MCF 10A (cell line): Measurements from ENCODE around the gene SVIL. TPM values are rescaled to one million over a fixed set of nuclear protein-coding genes. Genes with fewer than 3 reads are reported as not detected.
A peak's percentile ranks its signal among the peaks of the same experiment; 100 is the strongest.
"Not testable (repeated sequence)": the region's sequence is repeated elsewhere in the genome, so short reads cannot be mapped to it uniquely, and the experiment has no call there.

Experiments used
- BruUV-seq: library from RNA; stranded (reverse); fragments of 400-500 nt; replicated peaks from 2 replicates; lab custom pipeline; 2021; lab: Mats Ljungman, UMichigan
- CTCF ChIA-PET: fragments of 300-600 bp; sonication (Branson Sonifier 250); formaldehyde crosslinking; extraction: SDS; loops from one replicate; lab custom pipeline; 2021; ENCODE audit warnings: antibody characterized with exemption, inconsistent platforms; lab: Yijun Ruan, JAX
- POLR2A ChIA-PET: fragments of 300-600, 350-650 bp; sonication (Branson Sonifier 250); formaldehyde crosslinking; extraction: SDS; loops from one replicate; lab custom pipeline; 2020; ENCODE audit warnings: antibody characterized with exemption, inconsistent platforms; lab: Yijun Ruan, JAX
- DNase-seq: peaks from one replicate; pipeline ENCODE4 v3.0.0-alpha.2; 2018; ENCODE audit not compliant: unreplicated experiment
- H3K27ac Mint-ChIP-seq: one replicate; pipeline ENCODE4 v1.8.0; 2022; ENCODE audit warnings: mild to moderate bottlenecking, low read depth, mixed read lengths; ENCODE audit not compliant: unreplicated experiment
- H3K27me3 Mint-ChIP-seq: one replicate; pipeline ENCODE4 v1.8.0; 2022; ENCODE audit warnings: mixed read lengths; ENCODE audit not compliant: insufficient read depth, unreplicated experiment
- H3K36me3 Mint-ChIP-seq: one replicate; pipeline ENCODE4 v1.8.0; 2022; ENCODE audit warnings: mild to moderate bottlenecking, moderate library complexity, mixed read lengths; ENCODE audit not compliant: insufficient read depth, unreplicated experiment
- H3K4me1 Mint-ChIP-seq: one replicate; pipeline ENCODE4 v1.8.0; 2022; ENCODE audit warnings: mixed read lengths; ENCODE audit not compliant: insufficient read depth, unreplicated experiment
- H3K4me3 Mint-ChIP-seq: one replicate; pipeline ENCODE4 v1.8.0; 2022; ENCODE audit warnings: mild to moderate bottlenecking, moderate library complexity, mixed read lengths; ENCODE audit not compliant: unreplicated experiment
- H3K9me3 Mint-ChIP-seq: one replicate; pipeline ENCODE4 v1.8.0; 2022; ENCODE audit warnings: mixed read lengths; ENCODE audit not compliant: unreplicated experiment
- CTCF ChIP-seq: fragments of 200-600 bp; IDR thresholded peaks from one replicate; pipeline ENCODE4 v1.8.0; 2022; ENCODE audit warnings: antibody characterized with exemption, mild to moderate bottlenecking; ENCODE audit not compliant: unreplicated experiment
- intact Hi-C: fragments of 100-400 bp; cut with micrococcal nuclease; formaldehyde crosslinking; loops from 2 replicates; pipeline ENCODE4 v1.14.1; 2022
- total RNA-seq: library from RNA; stranded (reverse); gene quantifications from 2 replicates; pipeline ENCODE4 v1.2.3, GENCODE V29; 2022

Gene SVIL
- total RNA-seq, 1 experiment from 2014 or later, result 43.3 TPM

GRCh38 chr10:29452546-29452945 is 182.2 kb downstream of the SVIL start:
- H3K9me3 Mint-ChIP-seq, result no peaks in the 10 kb centered on the region
- H3K4me3 Mint-ChIP-seq, result no peak overlapping the region

GRCh38 chr10:29451946-29452345 is 182.8 kb downstream of the SVIL start:
- DNase-seq, result no peak
- intact Hi-C loops, result no loop called here
- Mint-ChIP-seq H3K4me1 (no peaks in the 10 kb centered on the region), H3K27ac (peak overlapping the region; percentile 25), H3K4me3 (no peak overlapping the region), H3K9me3 (no peaks in the 10 kb centered on the region), H3K27me3 (no peaks in the 10 kb centered on the region), H3K36me3 (peaks cover 19% of the 10 kb centered on the region)
- no TSS peak for BruUV-seq
- CTCF ChIA-PET, result interaction anchor here (0.7 to 1.6 kb wide), 2 partner anchors 59 to 1648 kb away, joined by 4 to 6 read pairs; no protein-coding TSS in a partner anchor
- no peak for TF ChIP-seq CTCF
- POLR2A ChIA-PET, result interaction anchor here (0.6 kb wide), 1 partner anchor 841 kb away, joined by 3 read pairs; no protein-coding TSS in a partner anchor

More at GRCh38 chr10:29452546-29452945, 182.2 kb downstream of the SVIL start:
- ChIA-PET CTCF (interaction anchor here (0.7 to 1.6 kb wide), 2 partner anchors 60 to 1647 kb away, joined by 4 to 6 read pairs; no protein-coding TSS in a partner anchor), POLR2A (no interaction called here)
- H3K27ac Mint-ChIP-seq, result no peak overlapping the region
- no peaks in the 10 kb centered on the region for H3K4me1 Mint-ChIP-seq
- no TSS peak for BruUV-seq
- no peaks in the 10 kb centered on the region for H3K27me3 Mint-ChIP-seq
- peaks cover 25% of the 10 kb centered on the region for H3K36me3 Mint-ChIP-seq
- DNase-seq, result no peak
- TF ChIP-seq CTCF, result no peak
- intact Hi-C loops, result no loop called here

- intact Hi-C loops, result no loop called here
- no peak for DNase-seq
- Mint-ChIP-seq H3K4me3 (no peak overlapping the region), H3K27ac (no peak overlapping the region), H3K9me3 (no peaks in the 10 kb centered on the region), H3K4me1 (peaks cover 8% of the 10 kb centered on the region), H3K36me3 (peaks cover 8% of the 10 kb centered on the region), H3K27me3 (no peaks in the 10 kb centered on the region)
- CTCF ChIA-PET, result interaction anchor here (0.9 kb wide), 1 partner anchor 28 kb away, joined by 4 read pairs; no protein-coding TSS in a partner anchor
- POLR2A ChIA-PET, result no interaction called here
- BruUV-seq, result no TSS peak
- TF ChIP-seq CTCF, result no peak
Measured at GRCh38 chr10:29450405-29450804, 184.4 kb downstream of the SVIL start.

GRCh38 chr10:29448756-29449592 is 185.8 kb downstream of the SVIL start:
- not testable (repeated sequence) for H3K27ac Mint-ChIP-seq, H3K4me3 Mint-ChIP-seq, H3K36me3 Mint-ChIP-seq, H3K27me3 Mint-ChIP-seq, BruUV-seq, H3K9me3 Mint-ChIP-seq
- intact Hi-C loops, result loop anchor here (1.0 to 2.0 kb wide), 2 partner anchors 64 to 72 kb away; no protein-coding TSS in a partner anchor
- TF ChIP-seq CTCF, result peak; percentile 77
- DNase-seq, result peak; percentile 64
- CTCF ChIA-PET, result interaction anchor here (0.6 to 2.5 kb wide), 23 partner anchors 9 to 1501 kb away, joined by 3 to 8 read pairs (median 4); no protein-coding TSS in a partner anchor
- peaks cover 15% of the 10 kb centered on the region for H3K4me1 Mint-ChIP-seq
- POLR2A ChIA-PET, result interaction anchor here (0.6 to 1.9 kb wide), 3 partner anchors 16 to 71 kb away, joined by 3 to 5 read pairs (median 3); no protein-coding TSS in a partner anchor
